Neural cell (in vitro differentiated cells): ENCODE measurements around the gene NCF4. TPM values are rescaled to one million over a fixed set of nuclear protein-coding genes. Genes with fewer than 3 reads are reported as not detected.

ENCODE experiments used
- H2AFZ ChIP-seq: fragments of 200-600, 300-800 bp; sonication (generic), shearing (Covaris generic); 2 replicates; pipeline ENCODE4 v1.6.0; 2014; ENCODE audit warnings: low read depth, mild to moderate bottlenecking, antibody characterized with exemption, low read length, moderate library complexity
- H3F3A ChIP-seq: fragments of 200-600 bp; shearing (Covaris generic); 2 replicates; pipeline ENCODE4 v1.6.1; 2016; ENCODE audit warnings: mild to moderate bottlenecking, moderate library complexity, mixed read lengths, antibody characterized with exemption, low read length; ENCODE audit not compliant: insufficient read depth, poor library complexity, severe bottlenecking
- H3K27ac ChIP-seq: fragments of 200-600, 300-800 bp; sonication (generic), shearing (Covaris generic); 2 replicates; pipeline ENCODE4 v1.5.1; 2014; ENCODE audit warnings: mild to moderate bottlenecking, low read length, moderate library complexity
- H3K27me3 ChIP-seq: fragments of 300-800, 200-600 bp; sonication (generic), shearing (Covaris generic); 2 replicates; pipeline ENCODE4 v1.6.0; 2014; ENCODE audit warnings: mild to moderate bottlenecking, low read depth, low read length, moderate library complexity; ENCODE audit not compliant: insufficient read depth
- H3K36me3 ChIP-seq: fragments of 300-800, 200-600 bp; sonication (generic), shearing (Covaris generic); 2 replicates; pipeline ENCODE4 v1.5.1; 2014; ENCODE audit warnings: mild to moderate bottlenecking, antibody characterized with exemption, low read length, moderate library complexity; ENCODE audit not compliant: insufficient read depth
- H3K4me2 ChIP-seq: fragments of 300-800, 200-600 bp; sonication (generic), shearing (Covaris generic); 2 replicates; pipeline ENCODE4 v1.6.0; 2014; ENCODE audit warnings: mild to moderate bottlenecking, low read length
- H3K4me3 ChIP-seq: fragments of 300-800, 200-600 bp; sonication (generic), shearing (Covaris generic); 2 replicates; pipeline ENCODE4 v1.5.1; 2014; ENCODE audit warnings: mild to moderate bottlenecking, low read length, moderate library complexity
- H3K79me2 ChIP-seq: fragments of 200-600 bp; shearing (Covaris generic); replicated peaks from 2 replicates; pipeline ENCODE4 v1.6.0; 2014; ENCODE audit warnings: mild to moderate bottlenecking, low read length, moderate library complexity; ENCODE audit not compliant: insufficient read depth
- H3K9ac ChIP-seq: fragments of 300-800, 200-600 bp; sonication (generic), shearing (Covaris generic); 2 replicates; pipeline ENCODE4 v1.6.1; 2016; ENCODE audit warnings: mild to moderate bottlenecking, low read length, mixed read lengths
- H3K9me2 ChIP-seq: fragments of 200-600 bp; shearing (Covaris generic); 2 replicates; pipeline ENCODE4 v1.6.1; 2016; ENCODE audit warnings: mild to moderate bottlenecking, low read length, mixed read lengths; ENCODE audit not compliant: insufficient read depth
- H3K9me3 ChIP-seq: fragments of 200-600, 300-800 bp; sonication (generic), shearing (Covaris generic); 2 replicates; pipeline ENCODE4 v1.6.1; 2016; ENCODE audit warnings: mild to moderate bottlenecking, mixed run types, low read length, moderate library complexity, mixed read lengths
- H4K20me1 ChIP-seq: fragments of 200-600 bp; shearing (Covaris generic); 2 replicates; pipeline ENCODE4 v1.6.1; 2016; ENCODE audit warnings: mild to moderate bottlenecking, mixed run types; ENCODE audit not compliant: insufficient read depth
- EP300 ChIP-seq: fragments of 450-650 bp; conservative IDR thresholded peaks from 2 replicates; pipeline ENCODE4 v1.6.1; 2014; ENCODE audit warnings: antibody characterized with exemption, mild to moderate bottlenecking, moderate library complexity; ENCODE audit not compliant: poor library complexity, severe bottlenecking
- EZH2 ChIP-seq: fragments of 200-600, 300-800 bp; shearing (Covaris generic), sonication (generic); IDR thresholded peaks from 2 replicates; pipeline ENCODE4 v1.6.1; 2014; ENCODE audit warnings: antibody characterized with exemption, low read length, borderline replicate concordance, mild to moderate bottlenecking; ENCODE audit not compliant: insufficient read depth, poor library complexity, severe bottlenecking
- MXI1 ChIP-seq: fragments of 450-650 bp; conservative IDR thresholded peaks from 2 replicates; pipeline ENCODE4 v1.6.1; 2014; ENCODE audit warnings: antibody characterized with exemption, mild to moderate bottlenecking; ENCODE audit not compliant: poor library complexity, severe bottlenecking
- POLR2AphosphoS5 ChIP-seq: IDR thresholded peaks from 2 replicates; pipeline ENCODE4 v1.6.1; 2012
- RAD21 ChIP-seq: fragments of 450-650 bp; conservative IDR thresholded peaks from 2 replicates; pipeline ENCODE4 v1.6.1; 2014; ENCODE audit warnings: antibody characterized with exemption, mild to moderate bottlenecking, moderate library complexity
- REST ChIP-seq: IDR thresholded peaks from 2 replicates; pipeline ENCODE4 v1.6.1; 2012; ENCODE audit warnings: borderline replicate concordance
- SMC3 ChIP-seq: fragments of 450-650 bp; conservative IDR thresholded peaks from 2 replicates; pipeline ENCODE4 v1.6.1; 2014; ENCODE audit warnings: antibody characterized with exemption, mild to moderate bottlenecking, moderate library complexity; ENCODE audit not compliant: poor library complexity
- TAF1 ChIP-seq: IDR thresholded peaks from 2 replicates; pipeline ENCODE4 v1.6.1; 2012; ENCODE audit warnings: low read depth
- polyA plus RNA-seq: library from polyadenylated mRNA; depleted of rRNA; stranded (reverse); fragments of >200 nt; gene quantifications from 2 replicates; pipeline ENCODE4 v1.2.3, GENCODE V29; 2014
- TF ChIP-seq, protein P1 (sequence below): fragments of 450-650 bp; IDR thresholded peaks from 2 replicates; pipeline ENCODE4 v1.5.1; 2014; ENCODE audit warnings: antibody characterized with exemption, mild to moderate bottlenecking, moderate library complexity; ENCODE audit not compliant: poor library complexity, severe bottlenecking

The NCF4 gene
- polyA plus RNA-seq, 1 donor from 2014 or later, result not detected

DNA sequence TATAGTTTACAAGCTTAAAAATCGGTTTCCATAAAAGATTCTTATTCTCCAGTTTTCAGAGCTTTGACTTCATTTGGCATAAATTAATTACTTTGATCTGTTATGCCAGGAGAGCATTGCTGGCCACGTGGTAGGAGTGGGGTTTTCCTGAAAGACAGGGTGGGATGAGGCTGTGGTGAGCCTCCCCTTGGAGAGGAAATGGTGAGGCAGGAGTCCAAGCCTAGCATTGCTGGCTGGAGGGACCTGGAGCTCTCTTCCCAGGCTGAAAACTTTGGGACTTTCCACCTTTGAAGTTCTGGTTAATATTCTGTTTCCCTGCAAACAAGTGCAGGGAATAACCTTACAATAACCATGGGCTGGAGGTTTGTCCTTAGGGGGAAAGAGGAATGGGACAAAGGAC, 31.5 kb downstream of the NCF4 start:
- H3K27me3 ChIP-seq, result no peaks in the 10 kb centered on the region
- no peaks in the 10 kb centered on the region for H4K20me1 ChIP-seq
- no peaks in the 10 kb centered on the region for H3K9me2 ChIP-seq

GRCh38 chr22:36893262-36893661, 32.5 kb downstream of the NCF4 start:
- Histone ChIP-seq H3K9me2 (no peaks in the 10 kb centered on the region), H3K9ac (no peak overlapping the region), H4K20me1 (no peaks in the 10 kb centered on the region), H2AFZ (no peak overlapping the region), H3K4me2 (no peak overlapping the region), H3K9me3 (peaks cover 7% of the 10 kb centered on the region), H3K79me2 (no peaks in the 10 kb centered on the region), H3K27ac (no peak overlapping the region), H3K4me3 (no peak overlapping the region), H3K36me3 (no peaks in the 10 kb centered on the region), H3F3A (no peaks in the 10 kb centered on the region), H3K27me3 (no peaks in the 10 kb centered on the region)
- TF ChIP-seq REST (no peak), EP300 (no peak), SMC3 (no peak), EZH2 (no peak), RAD21 (no peak), MXI1 (no peak), POLR2AphosphoS5 (no peak), TAF1 (no peak)
- TF ChIP-seq, protein P1, sequence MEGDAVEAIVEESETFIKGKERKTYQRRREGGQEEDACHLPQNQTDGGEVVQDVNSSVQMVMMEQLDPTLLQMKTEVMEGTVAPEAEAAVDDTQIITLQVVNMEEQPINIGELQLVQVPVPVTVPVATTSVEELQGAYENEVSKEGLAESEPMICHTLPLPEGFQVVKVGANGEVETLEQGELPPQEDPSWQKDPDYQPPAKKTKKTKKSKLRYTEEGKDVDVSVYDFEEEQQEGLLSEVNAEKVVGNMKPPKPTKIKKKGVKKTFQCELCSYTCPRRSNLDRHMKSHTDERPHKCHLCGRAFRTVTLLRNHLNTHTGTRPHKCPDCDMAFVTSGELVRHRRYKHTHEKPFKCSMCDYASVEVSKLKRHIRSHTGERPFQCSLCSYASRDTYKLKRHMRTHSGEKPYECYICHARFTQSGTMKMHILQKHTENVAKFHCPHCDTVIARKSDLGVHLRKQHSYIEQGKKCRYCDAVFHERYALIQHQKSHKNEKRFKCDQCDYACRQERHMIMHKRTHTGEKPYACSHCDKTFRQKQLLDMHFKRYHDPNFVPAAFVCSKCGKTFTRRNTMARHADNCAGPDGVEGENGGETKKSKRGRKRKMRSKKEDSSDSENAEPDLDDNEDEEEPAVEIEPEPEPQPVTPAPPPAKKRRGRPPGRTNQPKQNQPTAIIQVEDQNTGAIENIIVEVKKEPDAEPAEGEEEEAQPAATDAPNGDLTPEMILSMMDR, result no peak

More for the DNA sequence above, 31.5 kb downstream of the NCF4 start:
- Histone ChIP-seq H2AFZ (no peak overlapping the region), H3K4me3 (no peak overlapping the region), H3F3A (no peaks in the 10 kb centered on the region), H3K9me3 (peaks cover 7% of the 10 kb centered on the region), H3K4me2 (no peak overlapping the region), H3K9ac (no peak overlapping the region), H3K79me2 (no peaks in the 10 kb centered on the region), H3K27ac (no peak overlapping the region), H3K36me3 (no peaks in the 10 kb centered on the region)
- TF ChIP-seq, protein P1, result no peak
